Astrocyte of the hippocampus (primary cell): ENCODE data around the gene MTUS2.

ENCODE experiments used
- DNase-seq: peaks from one replicate; pipeline ENCODE4 v3.0.0; 2011; ENCODE audit warnings: low read depth, low spot score

MTUS2 gene

GRCh38 chr13:28859069-28859468 is 38.9 kb downstream of the MTUS2 start:
- DNase-seq, result no peak

DNA sequence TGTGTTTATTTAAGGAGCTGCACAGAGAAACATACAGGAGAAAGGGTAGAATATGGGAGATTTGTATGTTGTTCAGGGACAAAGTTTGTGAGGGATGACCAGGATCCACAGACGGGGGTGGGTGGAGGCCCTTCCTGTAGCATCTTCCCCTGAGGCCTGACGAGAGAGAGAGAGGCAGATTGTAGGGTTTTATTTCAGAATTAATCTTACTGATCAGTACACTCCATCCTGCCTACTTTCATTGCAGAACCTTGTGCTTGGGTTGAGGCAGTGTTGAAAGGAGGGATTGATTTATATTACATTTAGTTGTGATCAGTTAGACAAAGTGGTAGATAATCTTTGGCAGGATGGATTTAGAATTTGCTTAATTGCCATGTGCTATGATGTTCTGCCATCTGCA is 39.6 kb downstream of the MTUS2 start:
- DNase-seq, result no peak

DNA sequence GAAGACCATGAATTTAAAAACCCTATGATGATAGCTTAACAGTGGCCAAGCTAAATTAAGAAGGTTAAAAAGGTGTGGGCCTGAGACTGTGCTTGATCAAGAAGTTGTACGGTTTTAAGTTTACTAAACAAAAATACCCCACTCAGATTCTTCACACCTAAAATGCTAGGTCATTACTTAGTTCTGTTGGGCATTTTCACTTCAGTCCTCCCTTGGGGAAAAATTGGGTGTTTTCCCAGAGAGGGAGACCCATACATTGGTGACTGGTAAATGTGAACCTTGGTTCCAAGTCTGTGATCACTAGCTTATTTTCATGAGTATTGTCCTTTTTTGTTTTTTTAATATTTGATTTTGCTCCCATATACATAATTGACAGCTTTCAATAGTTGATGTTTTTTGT is 44.4 kb downstream of the MTUS2 start:
- DNase-seq, result no peak

GRCh38 chr13:28865149-28865744 is 45.1 kb downstream of the MTUS2 start:
- DNase-seq, result no peak

DNA sequence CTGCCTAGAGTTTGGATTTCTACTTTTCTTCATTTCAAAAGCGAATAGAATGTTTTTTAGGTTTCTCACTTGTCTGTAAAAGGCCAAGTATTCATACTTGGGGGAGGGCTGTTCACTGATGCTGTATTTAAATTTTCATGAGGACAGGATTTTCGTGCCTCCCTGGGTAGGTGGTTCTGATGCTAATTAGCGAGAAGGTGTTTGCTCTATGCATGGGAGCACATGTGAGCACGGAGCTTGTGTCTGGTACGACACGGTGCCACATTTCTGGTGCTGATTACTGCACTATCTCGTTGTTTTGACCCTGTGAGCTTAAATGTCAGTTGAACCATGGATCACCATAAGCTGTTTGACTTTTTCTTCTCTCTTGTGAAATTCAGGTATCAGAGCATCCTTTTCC is 45.8 kb downstream of the MTUS2 start:
- no peak for DNase-seq

GRCh38 chr13:28866932-28867331 is 46.8 kb downstream of the MTUS2 start:
- no peak for DNase-seq

DNA sequence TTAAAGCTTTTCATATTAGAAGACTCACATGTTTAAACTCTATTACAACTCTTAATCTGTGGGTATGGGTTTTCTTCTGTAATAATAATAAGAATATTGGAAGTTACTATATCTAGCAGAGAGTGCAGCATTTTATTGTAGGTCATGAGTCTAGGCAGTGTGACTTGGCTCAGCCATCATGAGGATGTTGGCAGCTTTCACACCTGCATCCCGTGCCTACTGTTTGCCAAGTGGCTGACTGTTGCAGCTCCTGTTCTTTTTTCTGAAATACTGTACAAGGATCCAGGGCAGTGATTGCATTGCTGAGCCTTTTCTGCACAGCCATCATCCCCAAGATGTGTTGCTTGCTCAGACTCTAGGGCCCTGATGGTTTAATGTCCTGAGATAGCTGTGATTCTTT is 47.4 kb downstream of the MTUS2 start:
- no peak for DNase-seq

DNA sequence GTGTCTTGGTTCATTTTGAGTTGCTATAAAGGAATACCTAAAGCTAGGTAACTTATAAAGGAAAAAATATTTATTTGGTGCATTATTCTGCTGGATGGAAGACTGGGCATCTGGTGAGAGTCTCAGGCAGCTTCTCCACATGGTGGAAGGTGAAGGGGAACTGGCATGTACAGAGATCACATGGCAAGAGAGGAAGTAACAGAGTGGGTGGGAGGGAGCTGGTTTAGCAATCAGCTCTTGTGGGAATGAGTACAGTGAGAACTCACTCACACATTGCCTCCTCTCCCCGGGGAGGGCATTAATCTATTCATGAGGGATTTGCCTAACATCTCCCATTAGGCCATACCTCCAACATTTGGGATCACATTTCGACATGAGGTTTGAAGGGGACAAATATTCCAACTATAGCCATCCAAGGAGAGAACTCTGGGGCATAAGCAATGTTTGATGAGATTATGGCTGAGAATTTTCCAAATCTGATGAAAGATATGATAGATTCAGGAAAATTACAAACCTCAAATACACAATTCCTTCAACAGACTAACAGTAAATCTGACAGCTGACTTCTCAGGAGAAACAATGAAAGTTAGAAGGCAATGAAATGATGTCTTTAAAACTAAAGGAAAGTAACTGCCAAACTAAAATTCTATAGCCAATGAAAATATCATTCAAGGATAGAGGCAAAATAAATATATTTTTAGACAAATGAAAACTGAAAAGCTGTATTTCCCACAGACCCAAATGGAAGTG is 52.5 kb downstream of the MTUS2 start:
- DNase-seq, result no peak

- no peak for DNase-seq
Observed at GRCh38 chr13:28875846-28876615, 55.9 kb downstream of the MTUS2 start.

DNA sequence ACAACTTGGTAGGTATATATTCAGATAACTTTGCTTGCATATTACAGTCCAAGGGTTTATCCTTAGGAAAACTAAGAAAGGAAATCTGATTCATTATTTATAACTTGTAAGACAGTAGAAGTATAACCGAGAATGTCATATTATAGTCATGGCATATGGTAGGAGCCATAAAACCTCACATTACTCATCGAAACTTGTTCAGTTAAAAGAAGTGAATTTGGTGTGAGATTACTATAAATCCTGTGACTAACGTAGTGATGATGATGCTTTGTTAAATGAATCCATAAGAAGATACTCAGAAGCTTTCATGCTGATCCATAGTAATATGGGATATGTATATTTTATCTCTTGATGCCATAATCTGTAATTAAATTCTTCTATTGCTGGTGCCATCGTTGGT is 57.3 kb downstream of the MTUS2 start:
- no peak for DNase-seq

DNA sequence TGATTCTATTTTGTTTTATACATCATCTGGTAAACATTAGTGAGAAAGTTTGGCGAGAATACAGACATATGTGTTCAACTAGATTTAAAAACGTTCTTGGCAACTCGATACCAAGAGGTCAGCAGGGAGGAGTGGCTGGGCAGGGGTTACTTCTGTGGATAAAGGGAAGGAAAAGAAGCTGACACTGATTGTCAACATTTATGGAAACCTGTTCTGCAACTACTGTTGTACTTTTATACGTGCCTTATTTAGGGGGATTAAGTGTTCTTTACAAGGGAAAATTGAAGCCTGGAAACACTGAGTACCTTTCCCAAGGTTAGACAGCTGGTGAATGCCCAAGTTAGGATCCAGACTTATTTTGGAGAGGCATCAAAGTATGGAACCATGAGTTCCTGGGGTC is 65.0 kb downstream of the MTUS2 start:
- DNase-seq, result no peak

DNA sequence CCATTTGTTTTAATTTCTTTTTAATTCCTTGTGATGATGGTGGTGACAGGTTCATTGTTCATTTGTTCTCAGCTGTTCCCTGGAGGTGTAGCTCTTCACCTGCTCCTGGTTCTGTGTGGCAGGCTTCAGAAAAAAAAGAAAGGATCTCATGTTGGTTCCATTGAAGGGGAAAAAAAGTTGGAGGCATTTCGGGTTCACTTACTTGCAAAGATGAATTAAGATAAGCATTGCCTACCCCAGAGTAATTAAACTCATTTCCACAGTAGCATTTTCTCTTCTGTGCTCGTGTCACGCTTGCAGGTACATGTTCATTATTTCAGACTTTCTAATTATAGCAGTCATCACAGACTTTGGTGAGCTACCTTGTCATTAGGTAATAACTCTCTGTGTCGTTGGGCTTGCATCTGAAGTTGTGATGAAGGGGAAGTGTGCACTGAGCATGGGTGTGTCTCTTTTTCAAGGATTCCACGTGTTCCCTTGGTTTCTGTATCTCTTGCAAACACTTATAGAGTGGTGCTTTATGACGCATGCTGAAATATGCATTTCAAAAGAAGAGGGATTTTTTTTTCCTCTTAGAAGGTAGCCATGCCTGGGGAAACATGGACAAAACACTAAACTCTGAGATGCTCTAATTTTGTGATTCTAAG is 69.1 kb downstream of the MTUS2 start:
- DNase-seq, result no peak

DNA sequence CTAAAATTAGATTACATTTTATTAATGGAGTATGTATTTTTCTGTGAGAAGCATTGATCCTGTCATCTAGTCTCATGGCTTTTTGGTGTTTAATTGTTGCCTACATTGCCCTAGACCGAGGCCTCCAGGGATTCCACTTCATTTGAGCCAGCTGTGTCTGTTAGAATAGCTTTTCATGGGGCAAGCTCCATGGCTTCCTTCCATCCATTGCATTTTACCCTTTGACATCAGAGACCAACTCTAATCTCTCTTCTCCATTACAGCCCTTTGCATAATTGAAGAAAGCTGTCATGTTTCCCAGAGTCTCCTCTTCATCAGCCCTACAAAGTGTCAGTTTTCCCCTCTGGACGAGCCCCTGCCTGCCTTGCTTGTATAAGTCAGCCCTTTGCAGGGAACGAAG is 70.6 kb downstream of the MTUS2 start:
- DNase-seq, result no peak

DNA sequence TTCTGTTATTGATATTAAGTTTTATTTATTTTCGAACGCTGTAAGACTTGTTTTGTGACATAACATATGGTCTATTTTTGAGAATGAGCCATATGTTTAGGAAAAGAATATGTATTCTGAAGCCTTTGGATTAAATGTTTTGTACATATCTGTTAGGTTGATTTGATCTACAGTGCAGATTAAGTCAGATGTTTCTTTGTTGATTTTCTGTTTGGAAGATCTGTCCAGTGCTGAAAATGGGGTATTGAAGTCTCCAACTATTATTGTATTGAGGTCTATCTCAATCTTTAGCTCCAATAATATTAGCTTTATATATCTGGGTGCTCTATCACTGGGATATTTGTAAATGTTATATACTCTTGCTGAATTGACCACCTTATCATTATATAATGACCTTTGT is 97.9 kb downstream of the MTUS2 start:
- DNase-seq, result no peak

- DNase-seq, result no peak
Observed at GRCh38 chr13:28922341-28922740, 102.2 kb downstream of the MTUS2 start.

DNA sequence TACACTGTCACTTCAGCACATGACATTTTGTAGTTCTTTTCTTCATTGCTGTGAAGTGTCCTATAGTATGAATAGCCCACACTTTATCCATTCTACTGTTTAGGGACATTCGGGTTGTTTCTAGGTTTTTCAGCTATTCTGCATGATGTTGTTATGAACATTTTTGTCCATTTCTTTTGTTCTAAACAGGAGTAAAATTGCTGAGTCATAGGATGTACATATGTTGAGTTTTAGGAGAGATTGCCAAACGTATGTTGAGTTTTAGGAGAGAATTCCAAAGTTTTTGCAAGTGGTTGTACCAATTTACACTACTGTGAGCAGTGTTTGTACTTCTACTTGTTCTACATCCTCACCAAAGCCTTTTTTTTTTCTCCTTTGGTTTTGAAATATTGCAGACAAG is 115.0 kb downstream of the MTUS2 start:
- DNase-seq, result no peak

GRCh38 chr13:28942906-28943305 is 122.8 kb downstream of the MTUS2 start:
- no peak for DNase-seq

DNA sequence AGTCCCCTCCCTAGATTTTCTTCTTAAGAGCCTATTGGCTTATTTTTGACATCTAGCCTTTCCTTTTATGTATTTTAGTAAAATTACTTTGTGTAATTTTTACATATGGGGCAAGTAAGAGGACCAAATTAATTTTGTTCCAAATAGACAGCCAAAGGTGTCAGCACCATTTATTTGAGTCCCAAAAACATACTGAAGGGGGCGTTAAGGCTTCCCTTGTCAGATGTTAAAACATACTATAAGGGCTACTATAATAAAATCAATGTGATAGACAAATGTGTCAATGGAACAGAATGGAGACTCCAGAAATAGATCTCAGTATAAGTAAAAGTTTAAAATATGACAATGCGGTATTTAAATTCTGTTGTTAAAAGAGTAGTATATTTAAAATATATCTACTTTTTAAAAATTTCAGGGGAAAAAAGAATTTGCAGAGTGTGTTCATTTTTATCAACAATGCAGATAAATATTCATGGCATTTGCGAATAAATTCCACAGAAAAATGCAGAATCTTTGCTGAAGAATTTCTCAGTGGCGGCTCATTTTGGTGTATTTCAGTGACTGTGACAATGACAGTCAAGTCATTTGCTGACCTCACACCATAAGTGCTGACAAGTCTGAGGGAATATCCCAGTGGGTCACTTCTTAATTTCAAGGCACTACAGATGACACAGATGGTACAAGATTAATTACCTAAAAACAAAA is 133.7 kb downstream of the MTUS2 start:
- DNase-seq, result no peak

- DNase-seq, result no peak
Observed at GRCh38 chr13:28954419-28954725, 134.2 kb downstream of the MTUS2 start.

DNA sequence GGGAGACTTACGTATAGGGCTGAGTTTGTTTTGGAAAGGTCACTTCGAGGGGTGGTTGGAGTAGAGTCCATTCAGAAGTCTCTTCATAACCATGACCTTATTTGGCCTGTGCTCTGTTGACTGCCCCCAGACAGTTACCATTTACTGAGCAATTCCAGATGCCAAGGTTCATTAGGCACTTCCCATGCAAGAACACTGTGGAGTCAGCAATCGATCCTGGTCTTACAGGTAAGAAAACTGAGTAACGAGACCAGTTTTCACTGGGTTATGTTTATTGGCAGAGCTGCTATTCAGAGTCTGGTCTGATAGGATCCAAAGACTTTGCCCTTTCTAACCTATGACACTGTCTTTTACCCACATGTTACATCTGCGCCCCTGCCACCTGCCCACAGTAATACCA is 134.7 kb downstream of the MTUS2 start:
- DNase-seq, result no peak

- DNase-seq, result no peak
Observed at GRCh38 chr13:28955264-28955966, 135.3 kb downstream of the MTUS2 start.
